DMS79 treated with DMSO at 0.1 percent for 48 hours (cell line): ENCODE results near the gene PDK3.

Experiments used
- DNase-seq: peaks from one replicate; lab custom pipeline; 2025; lab: John Stamatoyannopoulos, UW

The PDK3 gene

GRCh38 chrX:24553011-24553410, 87.9 kb downstream of the PDK3 start:
- no peak for DNase-seq

GRCh38 chrX:24561121-24561520, 96.0 kb downstream of the PDK3 start:
- DNase-seq, result no peak

- no peak for DNase-seq
Measured at GRCh38 chrX:24563291-24564010, 98.4 kb downstream of the PDK3 start.

- DNase-seq, result no peak
Measured at GRCh38 chrX:24566240-24566639, 101.2 kb downstream of the PDK3 start.

GRCh38 chrX:24567169-24567568, 102.1 kb downstream of the PDK3 start:
- no peak for DNase-seq

GRCh38 chrX:24574743-24575142, 109.7 kb downstream of the PDK3 start:
- no peak for DNase-seq

- no peak for DNase-seq
Measured at GRCh38 chrX:24575496-24575895, 110.4 kb downstream of the PDK3 start.

- peak; percentile 29 for DNase-seq
Measured at GRCh38 chrX:24577091-24577490, 112.0 kb downstream of the PDK3 start.
